GM18907 (cell line): ENCODE data around the gene SLC48A1.

ENCODE experiments used
- ATAC-seq: cut with Tn5 transposase; IDR thresholded peaks from one replicate; pipeline ENCODE4 v1.9.1; 2021; ENCODE audit warnings: mild to moderate bottlenecking, moderate library complexity; ENCODE audit not compliant: unreplicated experiment

SLC48A1 gene

GRCh38 chr12:47789712-47790489 is 16.9 kb downstream of the SLC48A1 start:
- no peak for ATAC-seq

- ATAC-seq: no peak
Measured at GRCh38 chr12:47790676-47791350, 17.8 kb downstream of the SLC48A1 start.

DNA sequence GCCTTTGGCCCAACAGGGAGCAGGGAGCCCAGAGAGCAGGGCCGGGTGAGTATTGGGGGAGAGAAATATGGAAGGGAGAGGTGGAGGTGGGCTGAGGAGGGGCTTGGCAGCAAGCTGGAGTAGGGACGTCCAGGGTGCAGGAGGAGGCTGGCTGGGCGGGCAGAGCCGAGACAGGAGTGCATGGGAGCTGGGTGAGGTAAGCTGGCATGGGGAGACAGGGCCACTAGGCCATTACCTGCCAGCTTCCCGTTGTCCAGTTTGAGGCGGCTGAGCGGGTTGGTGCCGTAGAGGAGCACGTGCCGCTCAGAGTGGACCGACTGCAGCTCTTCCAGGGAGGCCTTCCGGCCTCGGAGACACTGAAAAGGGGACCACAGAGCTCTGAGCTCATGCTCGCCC is 18.3 kb downstream of the SLC48A1 start:
- no peak for ATAC-seq

- no peak for ATAC-seq
Measured at GRCh38 chr12:47791874-47792273, 18.8 kb downstream of the SLC48A1 start.

DNA sequence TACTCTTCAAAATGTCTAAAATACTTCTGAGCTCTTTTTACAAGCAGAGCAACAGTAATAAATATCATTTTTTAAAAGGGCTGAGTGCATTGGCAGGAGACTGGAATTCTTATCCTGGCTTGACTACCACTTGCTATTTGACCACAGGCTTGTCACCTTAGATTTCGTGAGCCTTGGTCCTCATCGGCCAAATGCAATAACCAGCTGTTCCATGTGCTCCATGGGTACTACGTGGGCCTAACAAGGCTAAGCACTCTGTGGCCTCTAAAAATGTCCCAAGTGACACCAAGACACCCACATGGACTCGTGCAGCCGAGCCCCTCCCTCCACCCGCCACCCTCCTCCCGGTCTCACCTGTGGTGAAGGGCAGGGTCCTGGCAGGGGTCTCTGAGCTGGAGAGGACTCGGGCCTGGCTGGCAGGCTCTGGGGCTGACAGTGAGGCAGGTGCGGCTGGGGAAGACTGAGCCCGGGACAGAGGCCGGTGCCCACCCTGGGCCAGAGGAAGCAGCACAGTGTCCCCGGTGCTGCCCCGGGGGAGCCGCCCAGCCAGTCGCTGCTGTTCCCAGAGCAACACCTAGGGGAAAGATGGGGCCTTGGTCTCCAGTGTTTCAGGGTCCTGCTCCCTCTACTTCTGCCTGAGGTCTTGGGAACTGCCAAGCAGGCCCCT is 20.1 kb downstream of the SLC48A1 start:
- no peak for ATAC-seq

DNA sequence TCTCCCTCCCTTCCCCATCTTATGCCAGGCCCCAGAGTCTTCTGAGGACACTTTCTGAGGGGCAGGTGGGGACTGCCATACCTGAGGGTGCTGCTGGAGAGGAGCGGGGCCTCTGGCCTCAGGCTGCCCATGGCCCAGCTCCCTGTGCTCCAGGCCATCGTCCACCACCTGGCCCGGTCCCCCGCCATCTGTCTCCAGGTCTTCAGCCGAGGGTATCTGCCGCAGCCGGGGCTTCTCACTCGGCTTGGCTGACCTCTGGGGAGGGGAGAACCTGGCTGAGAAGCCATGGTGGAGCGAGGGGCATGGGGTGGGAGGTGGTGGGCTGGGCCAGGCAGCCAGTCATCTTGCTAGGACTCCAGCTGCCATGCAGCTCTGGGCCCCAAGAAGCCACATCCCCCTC is 21.6 kb downstream of the SLC48A1 start:
- ATAC-seq: no peak

DNA sequence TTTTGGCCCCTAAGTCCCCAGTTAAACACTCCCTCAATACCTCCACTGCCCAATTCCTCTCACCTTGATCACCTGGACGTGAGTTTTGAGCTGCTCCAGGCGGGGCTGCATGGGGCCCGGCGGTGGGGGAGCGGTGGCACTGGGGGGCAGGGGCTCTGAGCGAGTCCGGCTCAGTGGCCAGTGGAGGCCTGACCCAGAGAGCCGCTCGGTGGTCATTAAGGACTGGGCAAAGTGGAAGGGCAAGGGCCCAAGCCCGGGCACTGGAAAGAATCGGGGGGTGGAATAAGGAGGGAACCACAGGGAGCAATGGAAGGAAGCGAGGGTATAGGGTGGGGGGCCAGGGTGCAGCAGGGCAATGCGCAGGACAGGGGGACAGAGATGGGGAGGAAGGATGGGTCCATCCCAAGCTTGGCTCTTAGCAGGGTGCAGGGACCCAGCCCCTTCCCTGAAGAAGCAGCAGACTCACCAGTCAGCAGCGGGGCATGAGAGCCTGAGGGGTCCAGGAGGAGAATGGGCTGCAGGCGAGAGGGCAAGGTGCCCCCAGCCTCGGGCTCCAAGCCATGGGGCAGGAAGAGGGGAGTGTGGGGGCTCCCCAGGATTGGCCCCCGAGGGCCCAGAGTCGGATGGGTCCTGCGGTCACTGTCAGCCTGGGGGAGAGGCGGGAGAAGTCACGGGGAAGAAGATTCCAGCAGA is 22.2 kb downstream of the SLC48A1 start:
- ATAC-seq: no peak

GRCh38 chr12:47795814-47796411 is 22.9 kb downstream of the SLC48A1 start:
- no peak for ATAC-seq

GRCh38 chr12:47797441-47797840 is 24.4 kb downstream of the SLC48A1 start:
- ATAC-seq: no peak

- ATAC-seq: no peak
Measured at GRCh38 chr12:47798382-47798948, 25.4 kb downstream of the SLC48A1 start.

GRCh38 chr12:47799357-47799955 is 26.4 kb downstream of the SLC48A1 start:
- ATAC-seq: no peak

- no peak for ATAC-seq
Measured at GRCh38 chr12:47800582-47800981, 27.5 kb downstream of the SLC48A1 start.

DNA sequence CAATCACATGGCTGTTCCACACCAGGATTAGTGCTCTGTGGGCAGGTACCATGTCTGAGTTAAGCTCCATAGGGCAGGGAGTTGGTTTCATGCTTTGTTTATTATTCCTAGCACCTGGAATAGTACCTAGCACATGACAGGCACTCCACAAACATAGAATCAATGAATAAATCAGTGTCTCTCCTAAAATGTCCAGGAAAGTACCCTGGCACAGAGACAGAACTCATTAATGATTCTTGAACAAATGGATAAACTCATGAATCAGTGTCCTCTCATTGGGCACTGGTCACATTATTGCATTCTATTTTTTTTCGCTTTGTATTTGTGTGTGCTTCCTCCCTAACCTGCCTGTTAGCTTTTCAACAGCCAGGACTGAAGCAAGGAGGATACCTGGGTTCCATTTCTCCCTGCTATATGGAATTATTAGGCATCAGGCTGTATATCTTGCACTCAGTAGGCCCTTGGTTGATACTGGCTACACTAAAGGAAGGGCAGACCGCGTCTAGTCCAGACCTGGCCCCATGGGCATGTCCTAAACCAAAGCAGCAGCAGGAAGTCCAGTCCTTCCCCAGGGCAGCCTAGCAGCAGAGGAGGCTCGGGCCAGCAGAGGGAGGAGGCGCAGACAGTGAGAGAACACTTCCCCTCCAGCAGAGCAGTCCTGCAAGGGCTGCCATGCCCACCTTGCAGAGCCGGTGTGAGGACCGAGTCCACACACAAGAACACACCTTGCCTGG is 28.3 kb downstream of the SLC48A1 start:
- ATAC-seq: no peak

DNA sequence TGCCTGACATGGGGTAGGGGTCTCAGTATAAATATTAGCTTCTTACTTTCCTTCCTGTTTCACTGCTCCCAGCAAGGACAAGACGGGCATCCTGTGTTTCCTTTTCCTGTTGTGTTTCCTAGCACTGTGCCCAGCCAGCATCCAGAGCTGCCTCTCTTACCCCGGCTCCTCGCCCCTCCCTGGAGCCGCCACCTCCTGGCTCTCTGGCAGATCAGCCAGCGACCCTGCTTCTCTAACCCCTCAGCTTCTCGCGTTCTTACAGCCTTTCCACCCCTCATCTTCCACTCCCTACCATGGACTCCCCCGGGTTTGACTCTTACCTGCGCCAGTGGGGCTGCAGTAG is 28.8 kb downstream of the SLC48A1 start:
- no peak for ATAC-seq

DNA sequence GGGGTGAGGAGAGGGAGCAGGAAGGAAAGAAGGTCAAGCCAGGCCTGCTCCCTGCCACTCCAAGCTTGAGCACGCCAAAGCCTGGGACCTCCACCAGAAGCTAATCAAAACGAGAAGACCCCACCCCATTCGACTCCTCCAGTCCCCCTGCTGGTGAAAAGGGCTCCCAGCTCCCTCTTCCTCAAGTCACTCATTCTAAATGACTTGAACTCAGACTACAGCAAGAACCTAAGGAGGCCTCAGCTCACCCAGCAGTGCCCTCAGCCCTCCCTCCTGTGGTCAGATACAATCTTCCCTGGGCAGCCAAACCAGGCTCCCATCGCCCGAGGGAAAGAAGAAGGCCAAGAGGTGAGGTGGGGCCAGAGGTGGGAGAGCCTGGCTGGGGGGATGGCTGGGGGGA is 29.3 kb downstream of the SLC48A1 start:
- no peak for ATAC-seq

DNA sequence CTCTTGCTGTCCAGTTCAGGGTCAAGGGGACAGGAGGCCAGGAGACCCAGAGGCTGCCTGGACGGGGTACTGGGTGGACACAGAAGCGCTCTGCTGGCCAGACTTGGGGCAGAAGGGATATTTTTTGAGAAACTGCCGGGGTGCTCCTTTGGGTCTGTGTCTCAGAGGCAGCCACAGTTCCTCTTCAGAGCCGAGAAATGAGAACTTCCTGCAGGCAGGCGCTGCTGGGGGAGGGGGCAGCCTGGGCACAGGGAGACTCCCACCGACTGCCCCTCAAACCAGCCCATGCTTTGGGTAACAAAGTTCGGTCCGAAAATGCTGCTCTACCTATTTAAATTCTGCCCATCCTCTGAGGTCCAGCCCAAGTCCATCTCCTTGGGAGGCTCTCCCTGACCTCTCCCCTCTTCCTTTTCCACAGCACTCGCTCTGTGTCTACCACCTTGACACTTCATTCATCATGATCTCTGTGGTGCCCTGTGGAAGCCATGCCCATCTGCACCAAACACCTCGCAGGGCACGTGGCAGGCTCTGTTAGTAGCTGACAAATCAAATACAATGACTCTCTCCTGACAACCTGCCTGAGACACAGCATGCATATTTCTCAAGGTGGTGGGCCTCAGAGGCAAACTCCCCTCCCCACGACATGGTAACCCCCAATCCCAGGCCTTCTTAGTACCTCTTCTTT is 30.3 kb downstream of the SLC48A1 start:
- no peak for ATAC-seq

DNA sequence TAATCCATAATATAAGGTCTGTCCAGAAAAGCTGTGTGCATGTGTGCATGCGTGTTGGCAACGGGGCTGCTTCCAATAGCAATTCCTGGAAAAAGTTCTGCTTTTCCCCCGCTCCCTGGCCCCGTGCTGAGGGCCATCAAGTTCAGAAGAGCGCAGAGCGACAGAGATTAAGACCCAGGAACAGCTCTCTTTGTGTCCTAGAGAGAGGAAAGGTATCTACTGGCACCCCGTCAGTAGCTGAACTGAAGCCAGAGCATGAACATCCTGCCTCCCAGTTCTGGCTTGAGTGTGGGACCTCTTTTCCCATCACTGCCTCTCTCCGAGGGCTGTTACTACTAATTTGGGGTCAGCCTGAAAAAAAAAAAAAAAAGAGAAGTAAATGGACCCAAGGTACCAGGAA is 31.1 kb downstream of the SLC48A1 start:
- ATAC-seq: no peak

GRCh38 chr12:47805417-47805816 is 32.4 kb downstream of the SLC48A1 start:
- no peak for ATAC-seq

DNA sequence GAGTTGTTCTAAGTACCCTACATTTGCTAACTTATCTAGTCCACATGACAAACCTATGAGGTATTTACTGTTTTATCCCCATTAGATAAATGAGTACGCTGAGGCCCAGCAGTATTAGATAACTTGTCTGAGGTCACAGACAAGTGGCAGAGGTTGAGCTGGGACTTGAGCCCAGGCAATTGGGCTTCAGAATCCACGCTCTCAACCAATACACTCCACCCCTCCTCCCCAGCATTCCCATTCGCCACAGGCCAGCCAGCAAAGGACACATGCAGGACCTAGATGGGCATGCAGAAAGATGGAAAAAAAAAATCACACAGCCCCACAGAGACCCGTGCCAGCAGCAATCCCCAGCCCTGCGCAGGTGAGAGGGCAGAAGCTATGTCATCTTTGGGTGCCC is 34.3 kb downstream of the SLC48A1 start:
- no peak for ATAC-seq
